ENCODE results near the gene BIRC3.

BIRC3 gene

GRCh38 chr11:102317099-102317767, at the start of gene BIRC3:
Gene BIRC3, plus strand, starts transcription at chr11:102317484. Its CDS starts 7,026 bp downstream, at chr11:102324510.
- peak; percentile 95 to 98 for DNase-seq

- DNase-seq: no peak
These were observed 49.7 kb upstream of the BIRC3 start for GRCh38 chr11:102267609-102268008.

GRCh38 chr11:102268083-102268984, 49.0 kb upstream of the BIRC3 start:
- peak; percentile 68 to 87 for DNase-seq

GRCh38 chr11:102268985-102269470, 48.3 kb upstream of the BIRC3 start:
- no peak for DNase-seq

GRCh38 chr11:102269927-102270326, 47.4 kb upstream of the BIRC3 start:
- no peak for DNase-seq

- no peak for DNase-seq
These were observed 45.0 kb upstream of the BIRC3 start for GRCh38 chr11:102272047-102272824.

GRCh38 chr11:102274628-102275027, 42.7 kb upstream of the BIRC3 start:
- no peak for DNase-seq

GRCh38 chr11:102276362-102276761, 40.9 kb upstream of the BIRC3 start:
- no peak for DNase-seq

- DNase-seq: no peak
These were observed 40.5 kb upstream of the BIRC3 start for GRCh38 chr11:102276783-102277182.

- no peak for DNase-seq
These were observed 37.6 kb upstream of the BIRC3 start for GRCh38 chr11:102279641-102280170.

GRCh38 chr11:102280245-102280833, 36.9 kb upstream of the BIRC3 start:
- no peak for DNase-seq

GRCh38 chr11:102283116-102283485, 34.2 kb upstream of the BIRC3 start:
- no peak for DNase-seq

- no peak for DNase-seq
These were observed 33.3 kb upstream of the BIRC3 start for GRCh38 chr11:102284008-102284407.

- DNase-seq: no peak
These were observed 31.0 kb upstream of the BIRC3 start for GRCh38 chr11:102286292-102286691.

GRCh38 chr11:102287964-102288724, 29.1 kb upstream of the BIRC3 start:
- DNase-seq: peak; percentile 64 to 68

- DNase-seq: no peak
These were observed 28.6 kb upstream of the BIRC3 start for GRCh38 chr11:102288725-102289083.

- DNase-seq: no peak
These were observed 27.7 kb upstream of the BIRC3 start for GRCh38 chr11:102289592-102289991.

- no peak for DNase-seq
These were observed 25.5 kb upstream of the BIRC3 start for GRCh38 chr11:102291831-102292230.

GRCh38 chr11:102292933-102293332, 24.4 kb upstream of the BIRC3 start:
- DNase-seq: no peak

GRCh38 chr11:102293873-102294601, 23.2 kb upstream of the BIRC3 start:
- DNase-seq: peak in 1 of 2 experiments; percentile 34

GRCh38 chr11:102295045-102295444, 22.2 kb upstream of the BIRC3 start:
- DNase-seq: no peak

All from SHP77 (cell line).